Measurements from ENCODE around the gene HELZ2. TPM values are rescaled to one million over a fixed set of nuclear protein-coding genes. Genes with fewer than 3 reads are reported as not detected.
"Not testable (repeated sequence)": the region's sequence is repeated elsewhere in the genome, so short reads cannot be mapped to it uniquely, and the experiment has no call there.

The HELZ2 gene
- total and polyA plus RNA-seq, 2 donors, result 13.9 to 14.8 TPM

DNA sequence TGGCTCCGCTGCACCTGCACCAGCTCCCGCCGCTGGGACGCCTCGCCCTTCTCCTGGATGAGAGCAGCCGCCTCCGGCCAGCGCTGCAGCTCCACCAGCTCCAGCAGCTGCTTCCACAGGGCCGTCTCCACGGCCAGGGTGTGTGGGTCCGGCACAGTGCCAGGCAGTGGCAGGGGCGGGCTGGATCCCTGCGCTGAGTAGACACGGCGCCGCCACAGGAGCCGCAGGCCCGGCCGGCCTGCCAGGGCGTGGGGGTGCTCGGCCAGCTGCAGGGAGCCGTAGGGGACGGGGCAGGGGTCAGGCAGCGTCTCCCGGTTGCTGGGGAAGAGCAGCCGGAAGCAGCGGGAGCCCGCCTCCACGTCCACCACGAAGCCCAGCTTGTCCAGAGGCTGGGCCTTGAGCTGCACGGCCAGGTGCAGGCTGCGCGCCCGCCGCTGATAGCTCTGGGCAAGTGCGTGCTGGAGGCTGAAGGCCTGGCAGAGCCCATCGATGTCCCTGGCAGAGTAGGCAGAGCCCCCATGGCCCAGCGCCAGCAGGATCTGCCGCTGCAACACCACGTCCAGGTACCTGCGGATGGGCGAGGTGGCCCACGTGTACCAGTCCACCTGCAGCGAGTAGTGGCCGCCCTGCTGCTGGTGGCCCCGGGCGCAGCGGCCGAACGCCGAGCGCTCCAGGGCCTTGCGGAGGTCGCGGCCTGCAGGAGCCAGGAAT, 10.7 kb downstream of the HELZ2 start:
- Histone ChIP-seq H3K27ac (ENCODE audit: low read depth in 1 of 2, low read length in 1 of 2) (no peak overlapping the region), H3K27me3 (ENCODE audit: control insufficient read depth in 2 of 2, insufficient read depth in 1 of 2, low read length in 1 of 2) (peaks cover 0 to 14% of the 10 kb centered on the region in 2 donors), H3K4me3 (ENCODE audit: low read length in 2 of 2) (no peak overlapping the region), H3K9me3 (ENCODE audit: control insufficient read depth in 2 of 2, insufficient read depth in 1 of 2, low read length in 1 of 2) (peaks cover 0 to 7% of the 10 kb centered on the region in 2 donors), H3K36me3 (ENCODE audit: control insufficient read depth in 2 of 2, insufficient read depth in 2 of 2, low read length in 1 of 2) (peaks cover 4 to 28% of the 10 kb centered on the region in 2 donors), H3K4me1 (ENCODE audit: control insufficient read depth in 2 of 2, insufficient read depth in 2 of 2, low read length in 2 of 2) (peaks cover 10% of the 10 kb centered on the region in 2 donors)
- WGBS, result 98% methylated on average over 55 of the region's 55 CpGs
- no peak for DNase-seq (ENCODE audit: low read depth in 6 of 9, low spot score in 9 of 9)

DNA sequence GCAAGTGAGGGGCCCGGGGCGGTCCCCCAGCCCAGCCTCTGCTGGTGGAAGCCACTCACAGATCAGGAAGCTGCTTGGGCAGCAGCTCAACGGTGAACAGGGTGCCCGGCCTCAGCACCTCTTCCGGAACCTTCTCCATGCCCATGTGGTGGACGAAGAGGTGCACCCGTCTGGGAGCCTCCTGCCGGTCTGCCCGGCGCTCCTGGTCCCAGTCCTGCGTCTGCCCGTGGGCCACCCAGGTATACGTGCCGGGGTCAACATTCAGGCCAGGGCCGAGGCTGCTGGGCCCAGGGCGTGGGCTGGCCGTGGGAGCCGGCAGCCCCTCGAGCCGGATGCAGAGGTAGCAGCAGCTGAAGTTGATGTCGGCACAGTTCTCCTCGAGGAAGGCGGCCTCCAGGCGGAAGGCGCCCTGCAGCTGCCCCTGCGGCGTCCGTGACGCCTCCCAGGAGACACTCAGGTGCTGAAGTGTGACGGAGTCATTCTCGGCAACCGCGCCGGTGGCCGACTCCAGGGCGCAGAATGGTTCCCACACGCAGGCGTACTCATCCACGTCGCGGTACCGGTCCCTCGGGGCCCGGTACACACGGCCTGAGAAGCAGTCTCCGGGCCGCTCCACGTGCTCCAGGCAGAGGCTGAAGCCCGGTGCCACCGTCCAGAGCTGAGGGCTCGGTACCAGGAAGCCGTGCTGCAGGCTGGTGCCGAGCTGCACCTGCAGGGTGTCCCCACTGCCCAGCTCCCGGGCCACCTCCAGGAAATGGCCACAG, 11.4 kb downstream of the HELZ2 start:
- no peak overlapping the region for H3K4me3 ChIP-seq (ENCODE audit: low read length in 2 of 2)
- 95% methylated on average over 54 of the region's 54 CpGs for WGBS

DNA sequence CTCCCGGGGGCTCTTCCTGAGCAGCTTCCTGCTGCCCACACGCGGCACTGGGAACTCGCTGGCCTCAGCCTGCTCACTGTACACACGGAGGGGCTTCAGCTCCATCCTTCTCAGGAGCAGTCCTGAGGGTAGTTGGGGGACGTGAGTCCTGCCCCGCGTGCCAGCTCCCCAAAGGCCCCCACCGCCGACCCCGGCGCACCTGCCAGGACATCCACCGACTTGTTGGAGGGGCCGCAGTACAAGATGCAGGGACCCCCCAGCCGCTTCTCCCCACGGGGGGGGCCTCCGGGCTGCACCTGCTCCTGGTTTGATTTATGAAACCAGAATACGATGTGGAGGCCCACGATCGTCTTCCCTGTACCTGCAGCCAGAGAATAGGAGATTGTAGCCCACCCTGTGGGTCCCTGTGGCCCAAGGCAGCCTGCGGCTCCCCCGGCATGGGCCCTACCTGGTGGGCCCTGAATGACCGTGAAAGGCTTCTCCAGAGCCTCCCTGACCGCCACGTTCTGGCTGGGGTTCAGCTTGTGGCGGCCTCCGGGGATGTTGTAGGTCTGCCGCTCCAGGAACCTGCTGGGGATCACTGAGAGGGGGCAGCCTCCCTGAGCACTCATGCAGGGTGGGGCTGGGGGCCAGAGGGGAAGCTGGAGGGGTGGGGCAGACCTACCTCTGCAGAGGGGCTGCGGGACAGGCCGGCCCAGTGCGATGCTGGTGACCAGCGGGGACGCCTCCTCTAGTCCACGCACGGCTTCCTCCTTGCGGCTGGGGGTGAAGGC, 12.2 kb downstream of the HELZ2 start:
- H3K4me1 ChIP-seq (ENCODE audit: control insufficient read depth in 2 of 2, insufficient read depth in 2 of 2, low read length in 2 of 2), result no peaks in the 10 kb centered on the region
- no peak overlapping the region for H3K27ac ChIP-seq (ENCODE audit: low read depth in 1 of 2, low read length in 1 of 2)
- DNase-seq (ENCODE audit: low read depth in 6 of 9, low spot score in 9 of 9), result no peak
- WGBS, result 96% methylated on average over 36 of the region's 36 CpGs
- no peaks in the 10 kb centered on the region for H3K9me3 ChIP-seq (ENCODE audit: control insufficient read depth in 2 of 2, insufficient read depth in 1 of 2, low read length in 1 of 2)
- H3K36me3 ChIP-seq (ENCODE audit: control insufficient read depth in 2 of 2, insufficient read depth in 2 of 2, low read length in 1 of 2), result peaks cover 4 to 28% of the 10 kb centered on the region in 2 donors
- H3K4me3 ChIP-seq (ENCODE audit: low read length in 2 of 2), result no peak overlapping the region
- peaks cover 0 to 3% of the 10 kb centered on the region in 2 donors for H3K27me3 ChIP-seq (ENCODE audit: control insufficient read depth in 2 of 2, insufficient read depth in 1 of 2, low read length in 1 of 2)

More for the DNA sequence above, 11.4 kb downstream of the HELZ2 start:
- Histone ChIP-seq H3K4me1 (ENCODE audit: control insufficient read depth in 2 of 2, insufficient read depth in 2 of 2, low read length in 2 of 2) (peaks cover 2 to 3% of the 10 kb centered on the region in 2 donors), H3K9me3 (ENCODE audit: control insufficient read depth in 2 of 2, insufficient read depth in 1 of 2, low read length in 1 of 2) (peaks cover 0 to 1% of the 10 kb centered on the region in 2 donors), H3K36me3 (ENCODE audit: control insufficient read depth in 2 of 2, insufficient read depth in 2 of 2, low read length in 1 of 2) (peaks cover 4 to 28% of the 10 kb centered on the region in 2 donors), H3K27ac (ENCODE audit: low read depth in 1 of 2, low read length in 1 of 2) (no peak overlapping the region), H3K27me3 (ENCODE audit: control insufficient read depth in 2 of 2, insufficient read depth in 1 of 2, low read length in 1 of 2) (peaks cover 0 to 7% of the 10 kb centered on the region in 2 donors)
- no peak for DNase-seq (ENCODE audit: low read depth in 6 of 9, low spot score in 9 of 9)

DNA sequence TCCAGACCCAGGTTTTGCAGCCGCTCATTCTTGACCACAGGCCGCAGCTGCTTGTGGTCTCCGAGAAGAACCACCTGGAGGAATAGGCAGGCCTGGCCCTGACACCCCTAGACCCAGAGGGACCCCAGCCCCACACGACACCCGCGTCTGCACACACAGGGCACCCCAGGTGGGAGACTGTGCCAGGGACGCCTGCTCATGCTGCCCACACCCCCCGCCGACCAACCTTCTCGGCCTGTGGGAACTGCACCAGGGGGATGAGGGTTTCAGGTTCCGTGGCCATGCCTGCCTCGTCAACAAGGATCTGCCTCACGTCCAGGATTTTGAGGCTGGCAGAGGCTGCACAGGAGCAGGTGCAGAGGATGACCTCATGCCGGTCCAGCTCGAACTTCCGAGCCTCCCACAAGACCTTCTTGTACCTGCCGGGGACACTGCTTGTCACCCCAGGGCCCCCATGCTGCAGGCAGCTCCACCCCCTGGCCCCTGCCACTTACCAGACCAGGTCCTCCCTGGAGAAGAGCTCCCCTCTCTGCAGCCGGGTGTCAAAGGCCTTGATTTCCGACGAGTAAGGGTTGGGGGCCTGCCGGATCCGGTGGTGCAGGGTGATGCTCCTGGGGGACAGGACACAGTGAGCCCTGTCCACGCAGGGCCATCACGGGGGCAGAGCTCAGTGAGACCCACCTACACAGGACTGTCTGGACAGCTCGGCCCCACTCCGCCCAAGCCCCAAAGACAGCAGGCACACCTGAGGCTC, 13.0 kb downstream of the HELZ2 start:
- Histone ChIP-seq H3K9me3 (ENCODE audit: control insufficient read depth in 2 of 2, insufficient read depth in 1 of 2, low read length in 1 of 2) (no peaks in the 10 kb centered on the region), H3K4me3 (ENCODE audit: low read length in 2 of 2) (no peak overlapping the region), H3K27me3 (ENCODE audit: control insufficient read depth in 2 of 2, insufficient read depth in 1 of 2, low read length in 1 of 2) (peaks cover 0 to 4% of the 10 kb centered on the region in 2 donors), H3K36me3 (ENCODE audit: control insufficient read depth in 2 of 2, insufficient read depth in 2 of 2, low read length in 1 of 2) (peaks cover 4 to 23% of the 10 kb centered on the region in 2 donors), H3K27ac (ENCODE audit: low read depth in 1 of 2, low read length in 1 of 2) (no peak overlapping the region), H3K4me1 (ENCODE audit: control insufficient read depth in 2 of 2, insufficient read depth in 2 of 2, low read length in 2 of 2) (no peaks in the 10 kb centered on the region)
- 99% methylated on average over 26 of the region's 26 CpGs for WGBS
- no peak for DNase-seq (ENCODE audit: low read depth in 6 of 9, low spot score in 9 of 9)

DNA sequence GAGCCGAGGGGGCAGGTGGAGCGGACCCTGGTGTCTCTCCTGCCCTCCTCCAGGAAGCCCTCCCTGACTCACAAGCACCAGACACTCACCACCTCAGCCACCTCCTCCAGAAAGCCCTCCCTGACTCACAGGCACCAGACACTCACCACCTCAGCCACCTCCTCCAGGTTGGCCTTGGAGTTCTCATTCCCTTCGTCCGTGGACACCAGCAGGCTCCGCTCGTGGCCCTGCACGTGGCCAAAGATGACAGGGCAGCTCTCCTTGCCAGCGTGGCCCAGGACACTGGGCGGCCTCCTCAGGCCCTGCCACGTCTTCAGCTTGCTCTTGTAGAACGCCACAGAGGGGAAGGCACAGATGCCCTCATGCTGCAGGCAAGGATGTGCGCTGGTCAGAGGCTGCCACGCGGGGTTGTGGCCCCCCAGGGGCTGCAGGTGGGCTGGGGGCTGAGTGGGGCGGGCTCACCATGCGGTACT, 13.7 kb downstream of the HELZ2 start:
- Histone ChIP-seq H3K27me3 (ENCODE audit: control insufficient read depth in 2 of 2, insufficient read depth in 1 of 2, low read length in 1 of 2) (peaks cover 0 to 8% of the 10 kb centered on the region in 2 donors), H3K27ac (ENCODE audit: low read depth in 1 of 2, low read length in 1 of 2) (no peak overlapping the region), H3K36me3 (ENCODE audit: control insufficient read depth in 2 of 2, insufficient read depth in 2 of 2, low read length in 1 of 2) (peaks cover 4 to 19% of the 10 kb centered on the region in 2 donors), H3K4me1 (ENCODE audit: control insufficient read depth in 2 of 2, insufficient read depth in 2 of 2, low read length in 2 of 2) (no peaks in the 10 kb centered on the region), H3K9me3 (ENCODE audit: control insufficient read depth in 2 of 2, insufficient read depth in 1 of 2, low read length in 1 of 2) (no peaks in the 10 kb centered on the region), H3K4me3 (ENCODE audit: low read length in 2 of 2) (no peak overlapping the region)
- 98% methylated on average over 16 of the region's 16 CpGs for WGBS
- no peak for DNase-seq (ENCODE audit: low read depth in 6 of 9, low spot score in 9 of 9)

DNA sequence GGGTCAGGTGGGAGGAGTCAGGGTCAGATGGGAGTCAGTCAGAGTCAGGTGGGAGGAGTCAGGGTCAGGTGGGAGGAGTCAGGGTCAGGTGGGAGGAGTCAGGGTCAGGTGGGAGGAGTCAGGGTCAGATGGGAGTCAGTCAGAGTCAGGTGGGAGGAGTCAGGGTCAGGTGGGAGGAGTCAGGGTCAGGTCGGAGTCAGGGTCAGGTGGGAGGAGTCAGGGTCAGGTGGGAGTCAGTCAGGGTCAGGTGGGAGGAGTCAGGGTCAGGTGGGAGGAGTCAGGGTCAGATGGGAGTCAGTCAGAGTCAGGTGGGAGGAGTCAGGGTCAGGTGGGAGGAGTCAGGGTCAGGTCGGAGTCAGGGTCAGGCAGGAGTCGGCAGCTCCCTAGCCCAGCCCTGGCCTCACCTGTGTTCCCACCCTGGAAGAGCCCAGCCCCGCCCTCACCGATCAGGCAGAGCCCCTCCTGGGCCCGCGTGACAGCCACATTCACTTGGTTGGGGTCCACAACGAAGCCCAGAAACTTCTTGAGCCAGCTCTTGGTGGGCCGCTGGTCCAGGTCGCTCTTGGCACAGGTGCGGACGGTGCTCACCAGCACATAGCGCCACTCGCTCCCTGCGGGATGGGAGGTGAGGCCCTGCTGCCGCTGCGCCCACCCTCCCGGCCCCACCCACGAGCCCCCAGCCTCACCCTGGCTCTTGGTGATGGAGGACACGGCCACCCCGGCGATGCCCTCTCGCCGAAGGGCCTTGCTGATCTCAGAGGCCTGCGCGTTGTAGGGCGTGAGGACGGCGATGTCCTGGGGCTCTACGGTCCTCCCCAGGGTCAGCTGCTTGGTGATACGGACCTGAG, 14.3 kb downstream of the HELZ2 start:
- not testable (repeated sequence) for H3K9me3 ChIP-seq (ENCODE audit: control insufficient read depth in 2 of 2, insufficient read depth in 1 of 2, low read length in 1 of 2); DNase-seq (ENCODE audit: low read depth in 6 of 9, low spot score in 9 of 9); H3K4me1 ChIP-seq (ENCODE audit: control insufficient read depth in 2 of 2, insufficient read depth in 2 of 2, low read length in 2 of 2); H3K4me3 ChIP-seq (ENCODE audit: low read length in 2 of 2); H3K27ac ChIP-seq (ENCODE audit: low read depth in 1 of 2, low read length in 1 of 2)
- peaks cover 4 to 16% of the 10 kb centered on the region in 2 donors for H3K36me3 ChIP-seq (ENCODE audit: control insufficient read depth in 2 of 2, insufficient read depth in 2 of 2, low read length in 1 of 2)
- H3K27me3 ChIP-seq (ENCODE audit: control insufficient read depth in 2 of 2, insufficient read depth in 1 of 2, low read length in 1 of 2), result peaks cover 0 to 15% of the 10 kb centered on the region in 2 donors
- WGBS, result 98% methylated on average over 31 of the region's 31 CpGs

DNA sequence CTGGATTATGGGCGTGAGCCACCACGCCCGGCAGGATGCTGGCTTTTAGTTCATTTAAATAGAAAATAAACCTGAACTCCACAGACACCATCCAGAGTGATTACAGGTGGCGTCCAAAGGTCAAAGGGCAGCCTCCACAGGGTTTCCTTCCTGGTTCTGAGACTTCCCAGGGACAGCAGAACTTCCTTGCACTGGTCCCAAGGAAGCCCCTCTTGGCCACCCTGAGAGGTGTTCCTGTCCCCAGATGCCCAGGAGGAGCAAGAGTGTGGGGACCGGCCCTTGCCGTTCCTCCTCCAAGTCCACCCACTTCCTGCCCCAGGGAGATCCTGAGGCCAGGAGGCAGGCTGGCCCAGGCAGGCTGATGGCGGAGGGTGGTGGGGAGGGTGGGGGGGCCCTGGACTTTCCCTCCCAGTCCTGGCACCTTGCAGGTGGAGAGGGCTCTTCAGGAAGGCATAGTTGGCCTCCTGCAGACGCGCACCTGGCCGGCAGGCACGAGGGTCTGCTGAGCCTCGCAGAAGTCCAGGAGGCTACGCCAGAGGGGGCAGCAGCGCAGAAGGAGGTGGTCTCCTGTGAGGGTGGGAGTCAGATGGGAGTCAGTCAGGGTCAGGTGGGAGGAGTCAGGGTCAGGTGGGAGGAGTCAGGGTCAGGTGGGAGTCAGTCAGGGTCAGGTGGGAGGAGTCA, 15.1 kb downstream of the HELZ2 start:
- DNase-seq (ENCODE audit: low read depth in 6 of 9, low spot score in 9 of 9), result no peak
- H3K27me3 ChIP-seq (ENCODE audit: control insufficient read depth in 2 of 2, insufficient read depth in 1 of 2, low read length in 1 of 2), result peaks cover 0 to 23% of the 10 kb centered on the region in 2 donors
- no peak overlapping the region for H3K4me3 ChIP-seq (ENCODE audit: low read length in 2 of 2)
- no peaks in the 10 kb centered on the region for H3K9me3 ChIP-seq (ENCODE audit: control insufficient read depth in 2 of 2, insufficient read depth in 1 of 2, low read length in 1 of 2)
- peaks cover 0 to 6% of the 10 kb centered on the region in 2 donors for H3K4me1 ChIP-seq (ENCODE audit: control insufficient read depth in 2 of 2, insufficient read depth in 2 of 2, low read length in 2 of 2)
- peaks cover 4 to 16% of the 10 kb centered on the region in 2 donors for H3K36me3 ChIP-seq (ENCODE audit: control insufficient read depth in 2 of 2, insufficient read depth in 2 of 2, low read length in 1 of 2)
- H3K27ac ChIP-seq (ENCODE audit: low read depth in 1 of 2, low read length in 1 of 2), result no peak overlapping the region
- WGBS, result 98% methylated on average over 14 of the region's 14 CpGs
